Activated CD8-positive, alpha-beta T cell treated with anti-CD3 and anti-CD28 coated beads for 36 hours (primary cell): ENCODE results near the gene STAG1. TPM values are rescaled to one million over a fixed set of nuclear protein-coding genes. Genes with fewer than 3 reads are reported as not detected.

ENCODE experiments used
- ATAC-seq: fragments of 200-7000 bp; cut with Tn5 transposase; one replicate; pipeline ENCODE4 v1.10.0; 2021; ENCODE audit warnings: mild to moderate bottlenecking, moderate library complexity
- CTCF ChIA-PET: fragments of 350-600 bp; sonication (Branson Sonifier 250); formaldehyde crosslinking; loops from one replicate; lab custom pipeline; 2021; ENCODE audit warnings: antibody characterized with exemption; lab: Charles Lee
- POLR2A ChIA-PET: fragments of 350-600 bp; sonication (Branson Sonifier 250); formaldehyde crosslinking; loops from one replicate; lab custom pipeline; 2021; ENCODE audit warnings: antibody characterized with exemption; lab: Charles Lee
- DNase-seq: peaks from one replicate; pipeline ENCODE4 v3.0.0-alpha.2; 2020
- H3K27ac Mint-ChIP-seq: one replicate; pipeline ENCODE4 v1.8.0; 2021; ENCODE audit warnings: mild to moderate bottlenecking, mixed read lengths
- H3K27me3 Mint-ChIP-seq: one replicate; pipeline ENCODE4 v1.8.0; 2021; ENCODE audit warnings: mixed read lengths
- H3K36me3 Mint-ChIP-seq: one replicate; pipeline ENCODE4 v1.8.0; 2021; ENCODE audit warnings: low read depth, mixed read lengths
- H3K4me1 Mint-ChIP-seq: one replicate; pipeline ENCODE4 v1.8.0; 2021; ENCODE audit warnings: low read depth, mixed read lengths
- H3K4me3 Mint-ChIP-seq: one replicate; pipeline ENCODE4 v1.8.0; 2021; ENCODE audit warnings: mild to moderate bottlenecking, moderate library complexity, mixed read lengths
- H3K9me3 Mint-ChIP-seq: one replicate; pipeline ENCODE4 v1.8.0; 2021; ENCODE audit warnings: mixed read lengths
- CTCF ChIP-seq: fragments of 200-600 bp; IDR thresholded peaks from one replicate; pipeline ENCODE4 v1.8.0; 2022; ENCODE audit warnings: antibody characterized with exemption, mild to moderate bottlenecking
- intact Hi-C: fragments of 100-400 bp; cut with micrococcal nuclease; formaldehyde crosslinking; loops from one replicate; pipeline ENCODE4 v1.10.0; 2022
- total RNA-seq, 2 experiments: library from RNA; stranded (reverse); gene quantifications; one replicate each; pipeline ENCODE4 v1.2.3, GENCODE V29; 2021

The STAG1 gene
- total RNA-seq, 2 experiments from 2014 or later = 32.5 to 32.8 TPM

- DNase-seq = no peak
- intact Hi-C loops = no loop called here
- Mint-ChIP-seq H3K4me3 (no peak overlapping the region), H3K4me1 (peaks cover 5% of the 10 kb centered on the region), H3K9me3 (no peaks in the 10 kb centered on the region), H3K27ac (no peak overlapping the region), H3K36me3 (peaks cover 6% of the 10 kb centered on the region), H3K27me3 (no peaks in the 10 kb centered on the region)
- ATAC-seq = no peak
- CTCF ChIA-PET = no interaction called here
- no peak for TF ChIP-seq CTCF
- POLR2A ChIA-PET = no interaction called here
Measured at GRCh38 chr3:136503056-136503455, 249.1 kb downstream of the STAG1 start.

- no peak for TF ChIP-seq CTCF
- H3K9me3 Mint-ChIP-seq = peaks cover 6% of the 10 kb centered on the region
- H3K36me3 Mint-ChIP-seq = peaks cover 26% of the 10 kb centered on the region
- no peak overlapping the region for H3K4me3 Mint-ChIP-seq
- no peak for ATAC-seq
- CTCF ChIA-PET = no interaction called here
- no peak overlapping the region for H3K27ac Mint-ChIP-seq
- intact Hi-C loops = no loop called here
- POLR2A ChIA-PET = no interaction called here
- no peaks in the 10 kb centered on the region for H3K27me3 Mint-ChIP-seq
- no peak for DNase-seq
- peaks cover 5% of the 10 kb centered on the region for H3K4me1 Mint-ChIP-seq
Measured at GRCh38 chr3:136498919-136499447, 253.2 kb downstream of the STAG1 start.

- intact Hi-C loops = no loop called here
- Mint-ChIP-seq H3K4me1 (no peaks in the 10 kb centered on the region), H3K9me3 (peaks cover 6% of the 10 kb centered on the region), H3K27ac (no peak overlapping the region), H3K27me3 (no peaks in the 10 kb centered on the region), H3K4me3 (no peak overlapping the region), H3K36me3 (peaks cover 47% of the 10 kb centered on the region)
- DNase-seq = no peak
- ChIA-PET CTCF (no interaction called here), POLR2A (no interaction called here)
- ATAC-seq = no peak
- TF ChIP-seq CTCF = no peak
Measured at GRCh38 chr3:136495213-136495612, 257.0 kb downstream of the STAG1 start.

GRCh38 chr3:136490646-136491405, 261.4 kb downstream of the STAG1 start:
- peaks cover 6% of the 10 kb centered on the region for H3K9me3 Mint-ChIP-seq
- CTCF ChIA-PET = no interaction called here
- intact Hi-C loops = no loop called here
- H3K4me3 Mint-ChIP-seq = no peak overlapping the region
- ATAC-seq = no peak
- H3K27ac Mint-ChIP-seq = no peak overlapping the region
- POLR2A ChIA-PET = no interaction called here
- TF ChIP-seq CTCF = no peak
- DNase-seq = no peak
- H3K36me3 Mint-ChIP-seq = peaks cover 52% of the 10 kb centered on the region
- H3K27me3 Mint-ChIP-seq = no peaks in the 10 kb centered on the region
- H3K4me1 Mint-ChIP-seq = no peaks in the 10 kb centered on the region

- TF ChIP-seq CTCF = no peak
- ATAC-seq (no peak), DNase-seq (no peak)
- no peaks in the 10 kb centered on the region for H3K4me1 Mint-ChIP-seq
- intact Hi-C loops = no loop called here
- H3K27me3 Mint-ChIP-seq = no peaks in the 10 kb centered on the region
- H3K27ac Mint-ChIP-seq = no peak overlapping the region
- ChIA-PET POLR2A (no interaction called here), CTCF (interaction anchor here (1.1 kb wide), 1 partner anchor 21 kb away, joined by 3 read pairs; no protein-coding TSS in a partner anchor)
- no peaks in the 10 kb centered on the region for H3K9me3 Mint-ChIP-seq
- no peak overlapping the region for H3K4me3 Mint-ChIP-seq
- peaks cover 27% of the 10 kb centered on the region for H3K36me3 Mint-ChIP-seq
Measured at GRCh38 chr3:136485777-136486176, 266.4 kb downstream of the STAG1 start.
